ENCODE data around the gene SLC37A1. TPM values are rescaled to one million over a fixed set of nuclear protein-coding genes. Genes with fewer than 3 reads are reported as not detected.

Gene SLC37A1
- total RNA-seq, 4 donors from 2014 or later, result 2.3 to 8.8 (median 6.3) TPM

DNA sequence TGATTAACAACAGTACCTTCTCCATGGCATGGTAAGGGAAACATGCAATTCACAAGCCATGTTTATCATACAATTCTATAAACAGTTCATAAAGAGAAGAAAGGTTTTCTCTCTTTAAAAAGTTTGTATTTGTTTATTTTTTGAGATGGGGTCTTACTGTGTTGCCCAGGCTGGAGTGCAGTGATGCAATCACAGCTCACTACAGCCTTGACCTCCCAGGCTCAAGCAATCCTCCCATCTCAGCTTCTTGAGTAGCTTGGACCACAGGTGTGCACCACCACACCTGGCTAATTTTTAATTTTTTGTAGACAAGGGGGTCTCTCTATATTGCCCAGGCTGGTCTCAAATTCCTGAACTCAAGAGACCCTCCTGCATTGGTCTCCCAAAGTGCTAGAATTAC lies 28.0 kb downstream of the SLC37A1 start:
- Histone ChIP-seq H3K4me3 (no peak overlapping the region), H3K27ac (no peak overlapping the region), H3K4me1 (no peaks in the 10 kb centered on the region), H3K9me3 (no peaks in the 10 kb centered on the region), H3K27me3 (no peaks in the 10 kb centered on the region), H3K36me3 (no peaks in the 10 kb centered on the region)
- intact Hi-C loops (cut with DNase I; ENCODE audit: low total_unique reads), result no loop called here
- no peak for DNase-seq
- TF ChIP-seq POLR2A (IDR thresholded peaks at IDR 0.05), result no peak
- TF ChIP-seq, protein P1, sequence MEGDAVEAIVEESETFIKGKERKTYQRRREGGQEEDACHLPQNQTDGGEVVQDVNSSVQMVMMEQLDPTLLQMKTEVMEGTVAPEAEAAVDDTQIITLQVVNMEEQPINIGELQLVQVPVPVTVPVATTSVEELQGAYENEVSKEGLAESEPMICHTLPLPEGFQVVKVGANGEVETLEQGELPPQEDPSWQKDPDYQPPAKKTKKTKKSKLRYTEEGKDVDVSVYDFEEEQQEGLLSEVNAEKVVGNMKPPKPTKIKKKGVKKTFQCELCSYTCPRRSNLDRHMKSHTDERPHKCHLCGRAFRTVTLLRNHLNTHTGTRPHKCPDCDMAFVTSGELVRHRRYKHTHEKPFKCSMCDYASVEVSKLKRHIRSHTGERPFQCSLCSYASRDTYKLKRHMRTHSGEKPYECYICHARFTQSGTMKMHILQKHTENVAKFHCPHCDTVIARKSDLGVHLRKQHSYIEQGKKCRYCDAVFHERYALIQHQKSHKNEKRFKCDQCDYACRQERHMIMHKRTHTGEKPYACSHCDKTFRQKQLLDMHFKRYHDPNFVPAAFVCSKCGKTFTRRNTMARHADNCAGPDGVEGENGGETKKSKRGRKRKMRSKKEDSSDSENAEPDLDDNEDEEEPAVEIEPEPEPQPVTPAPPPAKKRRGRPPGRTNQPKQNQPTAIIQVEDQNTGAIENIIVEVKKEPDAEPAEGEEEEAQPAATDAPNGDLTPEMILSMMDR (IDR thresholded peaks at IDR 0.05), result no peak

DNA sequence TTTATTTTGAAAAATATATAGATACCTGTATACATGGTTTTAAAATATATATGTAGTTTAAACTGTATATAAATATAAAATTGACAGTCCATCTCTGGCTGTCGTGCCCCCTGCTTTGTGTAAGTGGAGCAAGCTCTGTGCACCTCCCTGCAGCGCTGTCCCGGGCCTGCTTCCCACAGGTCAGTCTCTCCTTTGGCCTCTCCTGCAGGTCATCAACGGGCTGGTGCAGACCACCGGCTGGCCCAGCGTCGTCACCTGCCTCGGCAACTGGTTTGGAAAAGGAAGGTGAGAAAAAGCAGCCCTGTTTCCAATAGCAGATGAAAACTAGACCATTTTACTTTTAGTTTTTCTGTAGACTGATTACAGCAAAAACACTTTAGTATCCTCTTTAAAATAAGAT lies 28.5 kb downstream of the SLC37A1 start:
- Histone ChIP-seq H3K4me1 (no peaks in the 10 kb centered on the region), H3K4me3 (no peak overlapping the region), H3K27ac (no peak overlapping the region), H3K9me3 (no peaks in the 10 kb centered on the region), H3K36me3 (no peaks in the 10 kb centered on the region), H3K27me3 (no peaks in the 10 kb centered on the region)
- DNase-seq, result no peak
- TF ChIP-seq POLR2A (IDR thresholded peaks at IDR 0.05), result no peak
- TF ChIP-seq, protein P1 (IDR thresholded peaks at IDR 0.05), result no peak
- intact Hi-C loops (cut with DNase I; ENCODE audit: low total_unique reads), result no loop called here

DNA sequence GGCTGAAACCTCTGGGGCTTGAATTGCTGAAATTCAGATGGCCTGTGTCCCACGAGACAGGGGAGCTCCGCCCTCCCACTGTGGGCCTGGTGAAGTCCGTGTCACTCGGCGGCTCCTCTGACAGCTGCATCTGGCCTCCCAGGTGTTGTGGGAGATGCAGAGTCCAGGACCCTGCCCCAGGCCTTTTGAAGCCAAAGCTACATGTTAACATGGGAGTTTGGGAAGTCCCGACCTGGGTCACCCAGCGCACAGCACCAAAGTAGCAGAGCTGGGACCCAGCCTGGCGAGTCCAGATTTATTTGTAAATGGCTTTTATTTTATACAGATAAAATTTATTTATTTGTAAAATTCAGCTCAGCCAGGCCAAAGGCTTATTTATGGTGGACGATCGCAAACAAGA lies 28.9 kb downstream of the SLC37A1 start:
- Histone ChIP-seq H3K4me1 (no peaks in the 10 kb centered on the region), H3K9me3 (no peaks in the 10 kb centered on the region), H3K36me3 (no peaks in the 10 kb centered on the region), H3K27ac (no peak overlapping the region), H3K27me3 (no peaks in the 10 kb centered on the region), H3K4me3 (no peak overlapping the region)
- no peak for DNase-seq
- intact Hi-C loops (cut with DNase I; ENCODE audit: low total_unique reads), result no loop called here
- no peak for TF ChIP-seq POLR2A (IDR thresholded peaks at IDR 0.05)
- TF ChIP-seq, protein P1 (IDR thresholded peaks at IDR 0.05), result no peak

DNA sequence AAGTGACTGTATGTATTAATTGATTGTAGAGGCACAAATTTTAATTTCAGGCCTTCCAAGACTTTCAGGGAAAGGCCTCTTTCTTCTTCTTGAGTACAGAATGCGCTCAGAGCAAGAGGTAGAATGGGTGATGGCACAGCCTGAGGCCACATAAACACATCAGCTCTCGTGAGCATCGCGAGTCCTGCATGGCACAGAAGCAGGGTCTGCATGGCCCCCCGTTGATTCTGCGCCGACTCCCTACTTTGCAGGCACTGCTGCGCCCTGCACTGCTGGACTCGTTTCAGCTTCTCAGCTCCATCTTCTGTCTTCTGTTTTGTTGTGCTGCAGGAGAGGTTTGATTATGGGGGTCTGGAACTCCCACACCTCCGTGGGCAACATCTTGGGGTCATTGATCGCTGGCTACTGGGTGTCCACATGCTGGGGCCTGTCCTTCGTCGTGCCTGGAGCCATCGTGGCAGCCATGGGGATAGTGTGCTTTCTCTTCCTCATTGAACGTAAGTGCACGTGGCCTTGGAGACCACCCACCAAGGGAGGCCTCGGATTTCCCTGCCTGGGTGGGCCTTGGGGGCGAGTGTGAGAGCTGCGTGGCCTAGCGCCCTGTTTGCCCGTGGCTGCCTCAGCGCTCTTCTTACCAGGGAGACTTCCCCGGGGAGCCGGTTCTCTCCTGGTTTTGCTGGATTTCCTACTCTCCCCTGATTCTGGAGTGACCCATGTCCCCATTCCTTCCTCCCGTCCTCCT lies 29.6 kb downstream of the SLC37A1 start:
- Histone ChIP-seq H3K9me3 (no peaks in the 10 kb centered on the region), H3K4me1 (no peaks in the 10 kb centered on the region), H3K4me3 (no peak overlapping the region), H3K36me3 (no peaks in the 10 kb centered on the region), H3K27me3 (no peaks in the 10 kb centered on the region), H3K27ac (no peak overlapping the region)
- DNase-seq, result no peak
- intact Hi-C loops (cut with DNase I; ENCODE audit: low total_unique reads), result no loop called here
- TF ChIP-seq, protein P1 (IDR thresholded peaks at IDR 0.05), result no peak
- TF ChIP-seq POLR2A (IDR thresholded peaks at IDR 0.05), result no peak

DNA sequence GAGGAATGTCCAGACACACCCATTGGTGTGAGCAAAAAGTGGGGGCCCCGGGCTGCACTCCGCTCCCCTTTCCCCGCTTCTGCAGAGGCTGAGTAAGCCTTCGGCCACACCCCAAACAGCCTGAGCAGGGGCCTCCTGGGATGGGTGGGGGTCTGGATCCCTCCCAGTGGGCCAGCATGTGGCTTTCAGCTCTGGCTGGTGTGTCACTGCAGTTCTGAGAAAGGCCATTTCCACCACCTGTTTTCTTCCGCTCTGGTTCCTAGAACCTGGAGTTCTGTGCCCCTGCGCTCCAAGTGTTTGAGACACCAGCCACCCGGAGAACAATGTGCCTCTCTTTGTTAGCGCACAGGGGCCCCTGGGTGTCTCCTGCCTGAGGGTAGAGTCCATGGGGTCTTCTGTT lies 30.9 kb downstream of the SLC37A1 start:
- Histone ChIP-seq H3K4me1 (no peaks in the 10 kb centered on the region), H3K4me3 (no peak overlapping the region), H3K27ac (no peak overlapping the region), H3K9me3 (no peaks in the 10 kb centered on the region), H3K36me3 (no peaks in the 10 kb centered on the region), H3K27me3 (no peaks in the 10 kb centered on the region)
- no peak for DNase-seq
- no peak for TF ChIP-seq POLR2A (IDR thresholded peaks at IDR 0.05)
- TF ChIP-seq, protein P1 (IDR thresholded peaks at IDR 0.05), result no peak
- intact Hi-C loops (cut with DNase I; ENCODE audit: low total_unique reads), result no loop called here

Data from uterus (tissue), 4 donors.